GM12864 (cell line): ENCODE results near the gene ITPK1.

Source experiments
- DNase-seq: peaks from one replicate; pipeline ENCODE4 v3.0.0-alpha.2; 2011; ENCODE audit warnings: low read depth
- H3K4me3 ChIP-seq: 2 replicates; pipeline ENCODE4 v1.5.1; 2011; ENCODE audit warnings: mild to moderate bottlenecking, low read depth, low read length, control low read depth
- CTCF ChIP-seq: IDR thresholded peaks from 2 replicates; pipeline ENCODE4 v1.5.1; 2011; ENCODE audit warnings: low read depth, mild to moderate bottlenecking, moderate library complexity, low read length, control low read depth, inconsistent platforms; ENCODE audit errors: missing control alignments

The ITPK1 gene

DNA sequence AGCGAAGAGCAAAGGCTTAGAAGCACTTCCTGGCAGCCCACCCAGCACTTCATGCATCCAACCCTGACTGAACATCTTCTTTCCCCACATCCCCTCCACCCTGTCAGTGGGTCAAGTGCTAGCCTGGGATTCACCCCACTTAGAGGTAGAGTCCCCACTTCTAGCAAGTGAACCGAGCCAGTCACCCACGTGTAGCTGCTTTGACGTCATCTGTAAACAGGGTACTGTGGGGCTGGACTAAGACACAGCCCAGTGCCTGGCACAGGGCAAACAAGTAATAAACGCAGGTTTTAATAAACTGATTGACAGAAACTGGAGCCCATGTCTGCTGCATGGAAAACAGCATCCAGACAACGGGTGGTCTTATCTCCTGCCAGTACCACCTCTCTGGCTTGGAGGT, 61.7 kb downstream of the ITPK1 start:
- no peak for TF ChIP-seq CTCF
- H3K4me3 ChIP-seq = no peak overlapping the region
- DNase-seq = no peak

DNA sequence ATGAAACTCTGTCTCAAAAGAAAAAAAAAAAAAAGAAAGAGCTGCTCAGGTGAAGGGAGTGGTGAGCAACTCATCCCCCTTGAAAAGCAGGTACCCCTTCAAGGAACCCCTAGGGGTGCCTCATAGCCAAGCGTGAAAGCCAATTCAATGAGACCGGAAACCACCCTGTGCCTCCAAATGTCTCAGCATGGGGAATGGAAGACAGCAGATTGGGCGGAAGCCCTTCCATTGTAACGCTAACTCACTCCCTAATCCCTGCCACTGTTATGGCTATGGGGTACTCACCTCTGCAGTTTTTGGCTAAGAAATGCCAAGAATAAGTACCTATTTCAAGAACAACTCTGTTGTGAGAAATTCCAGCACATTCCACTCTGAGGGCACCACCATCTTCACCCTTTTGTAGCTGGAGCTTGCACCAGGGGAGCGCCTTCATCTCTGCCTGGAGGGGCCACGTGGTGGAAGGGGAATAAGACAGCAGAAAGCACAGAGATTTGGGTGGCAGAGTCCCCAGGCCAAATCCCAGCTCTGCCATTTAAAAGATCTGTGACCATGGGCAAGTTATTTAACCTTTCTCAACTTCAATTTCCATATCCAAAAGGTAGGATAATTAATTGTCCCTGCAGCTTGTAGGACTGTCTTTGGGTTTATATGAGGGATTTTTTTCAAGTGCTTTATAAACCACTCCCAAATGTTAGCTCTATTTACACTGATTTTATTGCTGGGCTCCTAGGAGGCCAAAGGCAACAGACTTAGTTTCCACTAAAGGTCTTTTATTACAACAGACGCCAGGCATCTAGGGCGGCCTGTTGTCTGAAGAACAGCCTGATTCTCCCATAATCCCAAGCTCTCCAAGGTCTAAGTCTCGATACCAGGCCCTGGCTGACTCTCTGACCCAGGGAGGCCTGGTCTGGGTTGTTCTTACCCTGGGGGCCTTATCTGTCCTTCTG, 63.9 kb downstream of the ITPK1 start:
- H3K4me3 ChIP-seq = no peak overlapping the region
- DNase-seq = no peak
- TF ChIP-seq CTCF = no peak

DNA sequence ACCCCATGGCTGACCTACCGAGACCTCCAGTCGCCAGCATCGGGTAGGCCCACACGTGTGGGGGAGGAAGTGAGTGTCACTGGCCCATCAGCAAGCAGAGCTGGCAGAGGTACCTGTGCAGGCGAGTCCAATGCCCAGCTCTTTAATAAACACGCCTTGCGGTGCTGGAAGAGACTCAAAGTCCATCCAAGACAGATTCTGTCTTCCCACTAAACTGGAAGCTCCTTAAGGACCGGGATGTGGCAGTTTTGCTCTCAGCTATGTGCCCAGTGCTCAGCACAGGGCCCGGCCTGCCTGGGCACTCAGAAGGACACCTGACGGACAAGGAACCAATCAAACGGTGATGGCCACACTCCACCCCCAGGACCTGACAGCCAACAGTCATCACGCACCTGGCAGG, 65.0 kb downstream of the ITPK1 start:
- no peak for TF ChIP-seq CTCF
- no peak overlapping the region for H3K4me3 ChIP-seq
- DNase-seq = no peak

DNA sequence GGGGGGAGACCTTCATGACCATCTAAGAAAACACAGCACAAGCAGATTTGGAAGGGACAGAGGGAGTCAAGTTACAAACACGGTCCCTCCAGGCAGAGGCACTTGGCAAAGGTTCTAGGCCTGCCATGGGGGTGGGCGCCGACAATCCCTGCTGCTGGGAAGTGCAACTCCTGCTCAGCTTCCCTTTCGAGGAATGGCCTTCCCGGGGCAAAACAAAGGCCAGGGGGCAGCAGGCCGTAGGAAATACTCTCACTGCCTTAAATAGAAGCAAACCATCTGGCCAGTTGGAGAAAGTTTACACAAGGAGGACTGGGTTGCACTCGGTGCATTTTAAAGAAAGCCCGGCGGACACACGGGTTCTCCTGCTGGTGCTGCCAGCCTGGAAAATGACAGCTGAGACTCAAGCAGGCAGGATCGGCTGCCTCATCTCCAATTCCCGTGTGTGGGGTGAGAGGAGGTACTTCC, 65.8 kb downstream of the ITPK1 start:
- TF ChIP-seq CTCF = no peak
- no peak for DNase-seq
- no peak overlapping the region for H3K4me3 ChIP-seq

- H3K4me3 ChIP-seq = no peak overlapping the region
- DNase-seq = no peak
- TF ChIP-seq CTCF = no peak
Measured at GRCh38 chr14:93049315-93049714, 66.4 kb downstream of the ITPK1 start.

GRCh38 chr14:93048843-93049242, 66.9 kb downstream of the ITPK1 start:
- no peak overlapping the region for H3K4me3 ChIP-seq
- no peak for DNase-seq
- TF ChIP-seq CTCF = no peak

GRCh38 chr14:93047661-93048060, 68.1 kb downstream of the ITPK1 start:
- no peak overlapping the region for H3K4me3 ChIP-seq
- TF ChIP-seq CTCF = no peak
- no peak for DNase-seq
